ENCODE measurements around the gene ATG7.

ATG7 gene

GRCh38 chr3:11587766-11588165, 315.6 kb downstream of the ATG7 start:
- no peak for DNase-seq (ENCODE audit: low read depth)
- H3K4me3 ChIP-seq (ENCODE audit: low read depth, low read length) = no peak overlapping the region
- TF ChIP-seq CTCF (IDR thresholded peaks at IDR 0.05; ENCODE audit: control insufficient read depth, extremely low read depth, insufficient read depth) = no peak

- DNase-seq (ENCODE audit: low read depth) = no peak
- TF ChIP-seq CTCF (IDR thresholded peaks at IDR 0.05; ENCODE audit: control insufficient read depth, extremely low read depth, insufficient read depth) = no peak
- H3K4me3 ChIP-seq (ENCODE audit: low read depth, low read length) = no peak overlapping the region
These were observed 316.1 kb downstream of the ATG7 start for GRCh38 chr3:11588338-11588737.

GRCh38 chr3:11588755-11589154, 316.6 kb downstream of the ATG7 start:
- H3K4me3 ChIP-seq (ENCODE audit: low read depth, low read length) = no peak overlapping the region
- no peak for TF ChIP-seq CTCF (IDR thresholded peaks at IDR 0.05; ENCODE audit: control insufficient read depth, extremely low read depth, insufficient read depth)
- no peak for DNase-seq (ENCODE audit: low read depth)

GRCh38 chr3:11589706-11590105, 317.5 kb downstream of the ATG7 start:
- no peak for TF ChIP-seq CTCF (IDR thresholded peaks at IDR 0.05; ENCODE audit: control insufficient read depth, extremely low read depth, insufficient read depth)
- DNase-seq (ENCODE audit: low read depth) = no peak
- no peak overlapping the region for H3K4me3 ChIP-seq (ENCODE audit: low read depth, low read length)

- DNase-seq (ENCODE audit: low read depth) = no peak
- TF ChIP-seq CTCF (IDR thresholded peaks at IDR 0.05; ENCODE audit: control insufficient read depth, extremely low read depth, insufficient read depth) = no peak
- H3K4me3 ChIP-seq (ENCODE audit: low read depth, low read length) = no peak overlapping the region
These were observed 318.8 kb downstream of the ATG7 start for GRCh38 chr3:11591002-11591355.

GRCh38 chr3:11591391-11592282, 319.4 kb downstream of the ATG7 start:
- TF ChIP-seq CTCF (IDR thresholded peaks at IDR 0.05; ENCODE audit: control insufficient read depth, extremely low read depth, insufficient read depth) = no peak
- no peak overlapping the region for H3K4me3 ChIP-seq (ENCODE audit: low read depth, low read length)
- DNase-seq (ENCODE audit: low read depth) = no peak
